KBM-7 (cell line): ENCODE measurements around the gene FAF1.

Source experiments
- DNase-seq: peaks from one replicate; pipeline ENCODE4 v3.0.0-alpha.2; 2015
- in situ Hi-C: fragments of 300-500 bp; cut with MboI; formaldehyde crosslinking; loops from 2 replicates; pipeline ENCODE4 v1.14.3; 2020; ENCODE audit warnings: low sequenced_read_pairs, low pct_unique_long_range_greater_than_20kb, mixed read lengths

The FAF1 gene

GRCh38 chr1:50620680-50621329 lies 339.3 kb downstream of the FAF1 start:
- in situ Hi-C loops, result loop anchor here (25.0 kb wide), 1 partner anchor 259 kb away; no protein-coding TSS in a partner anchor
- DNase-seq, result no peak

GRCh38 chr1:50615036-50615750 lies 344.9 kb downstream of the FAF1 start:
- in situ Hi-C loops, result loop anchor here (25.0 kb wide), 1 partner anchor 253 kb away; no protein-coding TSS in a partner anchor
- DNase-seq, result no peak

GRCh38 chr1:50611675-50612074 lies 348.4 kb downstream of the FAF1 start:
- no peak for DNase-seq
- in situ Hi-C loops, result loop anchor here (25.0 kb wide), 1 partner anchor 249 kb away; no protein-coding TSS in a partner anchor

GRCh38 chr1:50610563-50610962 lies 349.5 kb downstream of the FAF1 start:
- in situ Hi-C loops, result loop anchor here (25.0 kb wide), 1 partner anchor 248 kb away; no protein-coding TSS in a partner anchor
- DNase-seq, result peak; percentile 3

DNA sequence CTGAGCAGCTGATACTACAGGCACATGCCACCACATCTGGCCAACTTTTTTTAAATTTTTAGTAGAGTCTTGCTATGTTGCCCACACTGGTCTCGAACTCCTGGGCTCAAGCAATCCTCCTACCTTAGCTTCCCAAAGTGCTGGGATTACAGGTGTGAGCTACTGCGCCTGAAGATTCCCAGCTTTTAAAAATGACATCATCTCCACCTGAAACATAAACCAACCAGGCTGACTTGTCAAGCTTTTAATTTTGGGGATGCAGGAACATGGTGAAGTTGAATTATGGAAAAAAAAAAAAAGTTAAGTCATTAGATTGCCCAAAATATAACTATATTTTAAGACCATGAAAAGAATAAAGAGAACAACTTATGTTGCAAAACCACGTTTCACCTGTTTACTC lies 350.6 kb downstream of the FAF1 start:
- no peak for DNase-seq
- in situ Hi-C loops, result loop anchor here (25.0 kb wide), 1 partner anchor 247 kb away; no protein-coding TSS in a partner anchor

GRCh38 chr1:50605186-50605875 lies 354.7 kb downstream of the FAF1 start:
- in situ Hi-C loops, result loop anchor here (25.0 kb wide), 1 partner anchor 243 kb away; no protein-coding TSS in a partner anchor
- DNase-seq, result peak; percentile 64

- no peak for DNase-seq
- in situ Hi-C loops, result loop anchor here (25.0 kb wide), 1 partner anchor 242 kb away; no protein-coding TSS in a partner anchor
Measured at GRCh38 chr1:50604580-50604979, 355.5 kb downstream of the FAF1 start.

- in situ Hi-C loops, result loop anchor here (25.0 kb wide), 1 partner anchor 241 kb away; no protein-coding TSS in a partner anchor
- peak; percentile 23 for DNase-seq
Measured at GRCh38 chr1:50603274-50604271, 356.5 kb downstream of the FAF1 start.

DNA sequence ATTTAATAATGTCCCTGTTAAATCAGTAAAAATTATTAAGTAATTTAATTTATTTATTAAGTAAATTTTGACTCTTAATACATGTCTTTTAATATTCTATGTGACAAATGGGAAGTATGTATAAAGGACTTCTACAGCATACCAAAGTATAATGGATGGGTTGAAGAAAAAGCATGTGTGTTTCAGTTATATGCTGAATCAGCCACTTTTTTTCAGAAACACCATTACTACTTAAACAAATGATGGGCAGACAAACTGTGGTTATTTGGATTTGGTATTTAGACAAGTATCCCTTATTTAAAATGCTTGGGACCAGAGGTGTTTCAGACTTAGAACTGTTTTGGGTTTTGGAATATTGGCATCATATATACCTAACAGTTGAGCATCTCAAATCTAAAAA lies 360.5 kb downstream of the FAF1 start:
- no peak for DNase-seq
- in situ Hi-C loops, result no loop called here

- no peak for DNase-seq
- in situ Hi-C loops, result no loop called here
Measured at GRCh38 chr1:50595874-50596273, 364.2 kb downstream of the FAF1 start.

GRCh38 chr1:50593515-50593914 lies 366.6 kb downstream of the FAF1 start:
- DNase-seq, result no peak
- in situ Hi-C loops, result no loop called here

GRCh38 chr1:50591598-50591997 lies 368.5 kb downstream of the FAF1 start:
- no peak for DNase-seq
- in situ Hi-C loops, result no loop called here

GRCh38 chr1:50582346-50582745 lies 377.7 kb downstream of the FAF1 start:
- DNase-seq, result no peak
- in situ Hi-C loops, result no loop called here

- DNase-seq, result no peak
- in situ Hi-C loops, result no loop called here
Measured at GRCh38 chr1:50570066-50570468, 390.0 kb downstream of the FAF1 start.

GRCh38 chr1:50568782-50569181 lies 391.3 kb downstream of the FAF1 start:
- in situ Hi-C loops, result no loop called here

DNA sequence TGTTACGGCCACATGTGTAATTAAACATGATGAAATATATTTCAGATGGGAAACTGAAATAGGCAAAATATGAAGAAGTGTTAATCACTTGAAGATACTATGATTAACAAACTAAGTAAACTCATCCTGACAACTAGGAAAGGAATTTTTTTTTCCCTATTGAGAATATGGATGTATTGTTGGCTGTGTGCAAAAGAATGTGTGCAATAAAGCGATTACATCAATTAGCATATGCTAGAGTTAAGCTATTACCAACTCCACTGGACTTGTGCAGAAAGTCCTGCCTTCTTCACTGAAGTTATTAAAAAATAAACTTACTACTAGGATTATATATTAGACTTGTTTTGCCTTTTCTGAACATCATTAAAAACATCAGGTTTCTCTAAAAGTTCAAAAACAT lies 393.7 kb downstream of the FAF1 start:
- in situ Hi-C loops, result no loop called here
- no peak for DNase-seq

More at GRCh38 chr1:50568782-50569181, 391.3 kb downstream of the FAF1 start:
- no peak for DNase-seq

DNA sequence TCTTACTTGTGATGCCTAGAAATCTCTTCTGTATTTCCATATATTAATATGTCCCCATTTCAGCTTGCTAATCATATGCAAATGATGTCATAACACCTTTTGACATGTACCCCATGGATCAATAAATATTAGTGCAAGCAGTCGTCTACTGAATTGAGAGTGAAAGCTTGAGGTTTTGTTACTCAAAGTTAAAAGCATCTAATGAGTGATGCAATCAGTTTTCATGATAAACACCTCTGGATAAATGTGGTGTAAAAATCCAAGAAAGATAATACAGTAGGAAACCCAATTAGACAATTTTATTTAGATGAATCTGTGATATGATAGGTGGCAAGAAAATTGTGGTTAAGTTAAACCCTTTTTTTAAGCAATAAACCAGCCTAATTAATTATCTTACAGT lies 395.6 kb downstream of the FAF1 start:
- in situ Hi-C loops, result no loop called here
- no peak for DNase-seq

- DNase-seq, result no peak
- in situ Hi-C loops, result no loop called here
Measured at GRCh38 chr1:50562106-50562505, 398.0 kb downstream of the FAF1 start.

GRCh38 chr1:50559421-50559820 lies 400.6 kb downstream of the FAF1 start:
- no peak for DNase-seq
- in situ Hi-C loops, result no loop called here
